OCI-LY1 (cell line): Measurements from ENCODE around the gene PCLO.

ENCODE experiments used
- H2AFZ ChIP-seq: fragments of 200-600 bp; sonication (generic), shearing (Covaris generic); 2 replicates; pipeline ENCODE4 v1.6.0; 2014; ENCODE audit warnings: antibody characterized with exemption, mild to moderate bottlenecking, low read length
- H3F3A ChIP-seq: fragments of 200-600 bp; sonication (generic), shearing (Covaris generic); 2 replicates; pipeline ENCODE4 v1.6.0; 2014; ENCODE audit warnings: mild to moderate bottlenecking, antibody characterized with exemption, low read length, moderate library complexity; ENCODE audit not compliant: insufficient read depth
- H3K27ac ChIP-seq: fragments of 200-600 bp; sonication (generic); 2 replicates; pipeline ENCODE4 v1.5.1; 2014; ENCODE audit warnings: low read length, mixed run types, mild to moderate bottlenecking, low read depth; ENCODE audit not compliant: poor library complexity, severe bottlenecking
- H3K27me3 ChIP-seq: fragments of 200-600 bp; sonication (generic); 2 replicates; pipeline ENCODE4 v1.6.0; 2014; ENCODE audit warnings: antibody characterized with exemption, mild to moderate bottlenecking, low read length, moderate library complexity; ENCODE audit not compliant: insufficient read depth
- H3K36me3 ChIP-seq: fragments of 200-600 bp; sonication (generic); 2 replicates; pipeline ENCODE4 v1.6.1; 2014; ENCODE audit warnings: mild to moderate bottlenecking, antibody characterized with exemption, low read length, moderate library complexity, mixed read lengths; ENCODE audit not compliant: insufficient read depth
- H3K4me1 ChIP-seq: fragments of 200-600 bp; sonication (generic); 2 replicates; pipeline ENCODE4 v1.5.1; 2014; ENCODE audit warnings: mild to moderate bottlenecking, low read length, moderate library complexity; ENCODE audit not compliant: insufficient read depth, severe bottlenecking
- H3K4me2 ChIP-seq: fragments of 200-600 bp; sonication (generic), shearing (Covaris generic); 2 replicates; pipeline ENCODE4 v1.6.1; 2014; ENCODE audit warnings: low read length
- H3K4me3 ChIP-seq: fragments of 200-600 bp; sonication (generic); 2 replicates; pipeline ENCODE4 v1.5.1; 2014; ENCODE audit warnings: low read length, low read depth, mild to moderate bottlenecking, mixed read lengths; ENCODE audit not compliant: poor library complexity, severe bottlenecking
- H3K79me2 ChIP-seq: fragments of 200-600 bp; shearing (Covaris generic); 2 replicates; pipeline ENCODE4 v1.6.1; 2016; ENCODE audit warnings: mixed run types, low read length, mixed read lengths; ENCODE audit not compliant: insufficient read depth
- H3K9ac ChIP-seq: fragments of 200-600 bp; sonication (generic), shearing (Covaris generic); 2 replicates; pipeline ENCODE4 v1.6.1; 2014; ENCODE audit warnings: mild to moderate bottlenecking, low read length, mixed read lengths
- H3K9me2 ChIP-seq: fragments of 200-600 bp; sonication (generic), shearing (Covaris generic); 2 replicates; pipeline ENCODE4 v1.6.1; 2014; ENCODE audit warnings: low read depth, mild to moderate bottlenecking, low read length, mixed read lengths
- H3K9me3 ChIP-seq: fragments of 200-600 bp; shearing (Covaris generic); 2 replicates; pipeline ENCODE4 v1.6.1; 2014; ENCODE audit warnings: low read length, mixed read lengths
- H4K20me1 ChIP-seq: fragments of 200-600 bp; sonication (generic), shearing (Covaris generic); 2 replicates; pipeline ENCODE4 v1.6.0; 2016; ENCODE audit warnings: mild to moderate bottlenecking, low read length; ENCODE audit not compliant: insufficient read depth
- EZH2 ChIP-seq: fragments of 200-600 bp; sonication (generic), shearing (Covaris generic); IDR thresholded peaks from 2 replicates; pipeline ENCODE4 v1.8.0; 2017; ENCODE audit warnings: borderline replicate concordance, mixed run types, mild to moderate bottlenecking, antibody characterized with exemption, low read length, moderate library complexity, mixed read lengths
- TF ChIP-seq, protein P1 (sequence below): fragments of 200-600 bp; sonication (generic), shearing (Covaris generic); IDR thresholded peaks from 2 replicates; pipeline ENCODE4 v1.5.1; 2017; ENCODE audit warnings: mild to moderate bottlenecking, antibody characterized with exemption, low read length, moderate library complexity, mixed read lengths

Gene PCLO

DNA sequence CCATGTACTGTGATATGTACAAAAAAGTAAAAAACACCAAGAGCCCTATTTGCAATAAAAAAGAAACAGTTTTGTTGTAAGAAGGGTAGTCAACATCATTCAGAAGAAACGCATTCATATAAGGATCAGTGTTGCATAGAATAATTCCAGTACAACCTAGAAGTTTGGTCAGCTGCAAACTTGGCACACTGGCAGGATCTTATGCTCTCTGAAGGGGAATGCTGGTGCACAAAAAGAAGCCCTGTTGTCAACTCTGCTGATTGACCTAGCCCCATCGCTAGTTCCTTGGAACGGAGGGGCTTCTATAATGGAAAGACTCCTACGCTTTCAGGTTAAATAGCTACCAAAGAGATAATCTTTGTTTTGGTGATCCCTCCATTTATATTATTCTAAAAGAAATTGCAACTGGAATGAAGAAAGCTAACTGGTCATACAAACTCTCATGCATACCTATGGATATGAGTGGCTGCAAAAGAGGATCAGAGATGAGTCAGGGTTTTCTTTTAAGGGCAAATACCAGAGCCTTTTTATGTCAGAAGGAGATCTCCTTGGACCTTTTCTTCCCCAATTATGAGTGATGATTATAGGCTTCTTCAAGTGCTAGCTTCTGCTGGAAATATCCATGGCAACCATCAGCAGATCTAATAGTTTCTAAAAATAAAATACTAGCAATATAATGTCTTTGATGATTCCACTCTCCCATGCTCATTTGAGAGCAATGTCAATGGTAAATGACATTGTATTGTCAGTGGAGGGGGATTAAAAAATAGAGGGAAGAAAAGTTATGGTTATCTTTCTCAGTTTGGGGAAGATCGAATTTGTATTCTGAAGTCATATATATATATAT, 406.8 kb downstream of the PCLO start:
- Histone ChIP-seq H3K79me2 (no peaks in the 10 kb centered on the region), H3K4me3 (no peak overlapping the region), H3K27me3 (no peaks in the 10 kb centered on the region), H3K9me2 (no peaks in the 10 kb centered on the region), H3K9ac (no peak overlapping the region), H3F3A (0 out of 2 replicates have a peak, but pooled peaks cover 3% of the 10 kb centered on the region), H3K4me1 (no peaks in the 10 kb centered on the region), H3K36me3 (no peaks in the 10 kb centered on the region), H3K9me3 (no peaks in the 10 kb centered on the region), H3K27ac (no peak overlapping the region), H4K20me1 (no peaks in the 10 kb centered on the region), H3K4me2 (no peak overlapping the region), H2AFZ (no peak overlapping the region)
- TF ChIP-seq, protein P1, sequence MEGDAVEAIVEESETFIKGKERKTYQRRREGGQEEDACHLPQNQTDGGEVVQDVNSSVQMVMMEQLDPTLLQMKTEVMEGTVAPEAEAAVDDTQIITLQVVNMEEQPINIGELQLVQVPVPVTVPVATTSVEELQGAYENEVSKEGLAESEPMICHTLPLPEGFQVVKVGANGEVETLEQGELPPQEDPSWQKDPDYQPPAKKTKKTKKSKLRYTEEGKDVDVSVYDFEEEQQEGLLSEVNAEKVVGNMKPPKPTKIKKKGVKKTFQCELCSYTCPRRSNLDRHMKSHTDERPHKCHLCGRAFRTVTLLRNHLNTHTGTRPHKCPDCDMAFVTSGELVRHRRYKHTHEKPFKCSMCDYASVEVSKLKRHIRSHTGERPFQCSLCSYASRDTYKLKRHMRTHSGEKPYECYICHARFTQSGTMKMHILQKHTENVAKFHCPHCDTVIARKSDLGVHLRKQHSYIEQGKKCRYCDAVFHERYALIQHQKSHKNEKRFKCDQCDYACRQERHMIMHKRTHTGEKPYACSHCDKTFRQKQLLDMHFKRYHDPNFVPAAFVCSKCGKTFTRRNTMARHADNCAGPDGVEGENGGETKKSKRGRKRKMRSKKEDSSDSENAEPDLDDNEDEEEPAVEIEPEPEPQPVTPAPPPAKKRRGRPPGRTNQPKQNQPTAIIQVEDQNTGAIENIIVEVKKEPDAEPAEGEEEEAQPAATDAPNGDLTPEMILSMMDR = no peak
- TF ChIP-seq EZH2 = no peak

DNA sequence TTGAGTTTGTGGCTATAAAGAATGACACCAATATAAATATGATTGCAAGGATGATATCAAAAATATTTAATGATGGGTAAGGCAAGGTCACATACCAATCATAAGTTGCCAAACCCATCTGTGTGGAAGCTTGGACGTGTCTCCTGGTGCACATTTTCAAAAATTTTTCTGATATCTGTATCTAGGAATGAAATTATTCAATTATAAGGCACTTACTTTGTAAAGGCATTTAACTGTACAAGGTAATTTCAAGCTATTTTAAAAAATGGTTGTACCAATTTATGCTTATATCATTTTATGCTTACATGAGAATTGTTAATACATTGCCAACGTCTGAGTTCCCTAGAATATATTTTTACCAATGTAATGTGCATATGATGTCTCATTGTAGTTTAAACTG, 412.7 kb downstream of the PCLO start:
- H3F3A ChIP-seq = 0 out of 2 replicates have a peak, but pooled peaks cover 3% of the 10 kb centered on the region
- H3K27me3 ChIP-seq = no peaks in the 10 kb centered on the region
- no peak overlapping the region for H3K4me2 ChIP-seq
- no peaks in the 10 kb centered on the region for H3K9me3 ChIP-seq
- no peak overlapping the region for H3K9ac ChIP-seq
- H4K20me1 ChIP-seq = no peaks in the 10 kb centered on the region
- no peaks in the 10 kb centered on the region for H3K9me2 ChIP-seq
- H3K79me2 ChIP-seq = no peaks in the 10 kb centered on the region
- H3K4me1 ChIP-seq = no peaks in the 10 kb centered on the region
- H3K4me3 ChIP-seq = no peak overlapping the region
- H3K36me3 ChIP-seq = no peaks in the 10 kb centered on the region
- H2AFZ ChIP-seq = no peak overlapping the region
- no peak for TF ChIP-seq EZH2
- TF ChIP-seq, protein P1 = no peak
- no peak overlapping the region for H3K27ac ChIP-seq

DNA sequence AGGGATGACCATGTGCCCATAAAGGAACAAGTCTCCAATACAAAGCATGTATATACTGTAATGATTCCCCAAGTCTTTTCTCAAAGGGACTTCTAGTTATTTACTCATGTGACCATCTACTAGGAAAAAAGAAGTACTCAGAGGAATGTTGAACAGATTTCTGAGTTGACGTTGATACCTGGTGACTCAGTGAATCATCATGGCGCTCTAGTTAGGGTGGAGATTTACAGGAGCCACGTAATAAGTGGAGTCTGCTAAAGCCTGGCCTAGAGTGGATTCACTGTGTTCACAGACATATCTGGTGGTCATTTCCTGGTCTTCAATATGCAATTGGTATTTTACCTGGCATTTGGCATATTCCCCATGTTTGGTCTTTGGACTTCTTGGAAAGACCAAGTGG, 416.9 kb downstream of the PCLO start:
- TF ChIP-seq, protein P1 = no peak
- no peak for TF ChIP-seq EZH2
- Histone ChIP-seq H3K79me2 (no peaks in the 10 kb centered on the region), H3K27me3 (no peaks in the 10 kb centered on the region), H3K36me3 (no peaks in the 10 kb centered on the region), H3K4me1 (no peaks in the 10 kb centered on the region), H3K9me2 (no peaks in the 10 kb centered on the region), H2AFZ (no peak overlapping the region), H3K9ac (no peak overlapping the region), H3K9me3 (no peaks in the 10 kb centered on the region), H3K4me2 (no peak overlapping the region), H3K4me3 (no peak overlapping the region), H3F3A (no peaks in the 10 kb centered on the region), H4K20me1 (no peaks in the 10 kb centered on the region), H3K27ac (no peak overlapping the region)
